Endothelial cell of umbilical vein (primary cell): Measurements from ENCODE around the gene FAM167B. TPM values are rescaled to one million over a fixed set of nuclear protein-coding genes. Genes with fewer than 3 reads are reported as not detected.

Experiments used
- BruUV-seq: library from RNA; stranded (reverse); fragments of 400-500 nt; replicated peaks from 2 replicates; lab custom pipeline; 2021; lab: Mats Ljungman, UMichigan
- CTCF ChIA-PET: fragments of 300-600, 350-600 bp; sonication (Branson Sonifier 250); formaldehyde crosslinking; loops from one replicate; lab custom pipeline; 2021; ENCODE audit warnings: antibody characterized with exemption, inconsistent platforms; lab: Charles Lee
- POLR2A ChIA-PET: fragments of 300-600, 350-600 bp; sonication (Branson Sonifier 250); formaldehyde crosslinking; loops from one replicate; lab custom pipeline; 2021; ENCODE audit warnings: antibody characterized with exemption, inconsistent platforms; lab: Charles Lee
- DNase-seq: peaks from one replicate; pipeline ENCODE4 v3.0.0-alpha.2; 2011; ENCODE audit warnings: low read depth, low spot score
- FAIRE-seq: peaks from 2 replicates; lab custom pipeline; 2011; peaks lifted over from hg19 to GRCh38; lab: Jason Lieb, UNC
- H2AFZ ChIP-seq: 2 replicates; pipeline ENCODE4 v1.6.0; 2012; ENCODE audit warnings: low read depth, low read length, control low read depth, inconsistent platforms
- H3K27ac ChIP-seq: 2 replicates; pipeline ENCODE4 v1.5.1; 2011; ENCODE audit warnings: low read depth, mild to moderate bottlenecking, control low read depth, low read length, moderate library complexity; ENCODE audit not compliant: insufficient read depth
- H3K27me3 ChIP-seq, 2 experiments: 2 replicates each; pipeline versions ENCODE4 v1.6.0 to v1.6.1; 2011; ENCODE audit warnings: low read length in 2 of 2, mixed read lengths in 1 of 2; ENCODE audit not compliant: control insufficient read depth in 2 of 2, insufficient read depth in 2 of 2
- H3K36me3 ChIP-seq, 2 experiments: 2 replicates in 1 of 2; 3 replicates in 1 of 2; pipeline ENCODE4 v1.5.1; 2011; ENCODE audit warnings: low read length in 2 of 2, mild to moderate bottlenecking in 1 of 2, moderate library complexity in 1 of 2; ENCODE audit not compliant: control insufficient read depth in 2 of 2, insufficient read depth in 2 of 2; ENCODE audit errors: extremely low read depth in 1 of 2
- H3K4me1 ChIP-seq: 3 replicates; pipeline ENCODE4 v1.5.1; 2011; ENCODE audit warnings: mild to moderate bottlenecking, low read length; ENCODE audit not compliant: control insufficient read depth, insufficient read depth; ENCODE audit errors: extremely low read depth
- H3K4me2 ChIP-seq: 2 replicates; pipeline ENCODE4 v1.6.1; 2011; ENCODE audit warnings: low read length, control low read depth, mixed read lengths; ENCODE audit not compliant: insufficient read depth
- H3K4me3 ChIP-seq, 3 experiments: fragments of 200-600 bp in 1 of 3; sonication (generic), shearing (Covaris generic) in 1 of 3; replicated peaks in 1 of 3; 2 replicates each; pipeline ENCODE4 v1.5.1; 2011 to 2016; ENCODE audit warnings: control low read depth in 3 of 3, low read length in 3 of 3, mild to moderate bottlenecking in 2 of 3, inconsistent platforms in 1 of 3, low read depth in 1 of 3, moderate library complexity in 1 of 3; ENCODE audit not compliant: insufficient read depth in 1 of 3
- H3K79me2 ChIP-seq: 2 replicates; pipeline ENCODE4 v1.6.0; 2012; ENCODE audit warnings: low read length, inconsistent platforms; ENCODE audit not compliant: control insufficient read depth, insufficient read depth
- H3K9ac ChIP-seq: replicated peaks from 2 replicates; pipeline ENCODE3; 2011; ENCODE audit warnings: low read length, control low read depth; ENCODE audit not compliant: insufficient read depth; ENCODE audit errors: extremely low read depth
- H3K9me1 ChIP-seq: replicated peaks from 3 replicates; pipeline ENCODE4 v1.6.0; 2011; ENCODE audit warnings: mild to moderate bottlenecking, low read length; ENCODE audit not compliant: control insufficient read depth, insufficient read depth; ENCODE audit errors: extremely low read depth
- H3K9me3 ChIP-seq: replicated peaks from 2 replicates; pipeline ENCODE4 v1.5.1; 2012; ENCODE audit warnings: low read length, inconsistent platforms; ENCODE audit not compliant: control insufficient read depth, insufficient read depth
- H4K20me1 ChIP-seq: replicated peaks from 2 replicates; pipeline ENCODE3; 2011; ENCODE audit warnings: mild to moderate bottlenecking, low read length; ENCODE audit not compliant: control insufficient read depth, insufficient read depth; ENCODE audit errors: extremely low read depth
- EZH2 ChIP-seq: IDR thresholded peaks from 2 replicates; pipeline ENCODE4 v1.6.1; 2012; ENCODE audit warnings: borderline replicate concordance, low read depth, mild to moderate bottlenecking, moderate library complexity, low read length, inconsistent platforms; ENCODE audit not compliant: severe bottlenecking
- FOS ChIP-seq: IDR thresholded peaks from 2 replicates; pipeline ENCODE4 v1.6.1; 2011; ENCODE audit warnings: mild to moderate bottlenecking, low read length, moderate library complexity, borderline replicate concordance; ENCODE audit not compliant: insufficient read depth
- GATA2 ChIP-seq: IDR thresholded peaks from 2 replicates; pipeline ENCODE4 v1.7.0; 2011; ENCODE audit warnings: low read depth, mild to moderate bottlenecking, moderate library complexity, mixed read lengths, low read length; ENCODE audit not compliant: insufficient read length, insufficient read depth
- JUN ChIP-seq: IDR thresholded peaks from 2 replicates; pipeline ENCODE4 v1.6.1; 2011; ENCODE audit warnings: borderline replicate concordance, low read depth; ENCODE audit not compliant: insufficient read length, insufficient read depth
- MYC ChIP-seq: IDR thresholded peaks from one replicate; pipeline ENCODE4 v1.6.1; 2011; ENCODE audit warnings: mild to moderate bottlenecking, low read depth, low read length
- POLR2A ChIP-seq: IDR thresholded peaks from 2 replicates; pipeline ENCODE4 v1.6.1; 2012; ENCODE audit warnings: low read depth, mild to moderate bottlenecking, control low read depth, low read length
- POLR2AphosphoS5 ChIP-seq: IDR thresholded peaks from 2 replicates; pipeline ENCODE4 v1.6.1; 2012; ENCODE audit warnings: low read depth, mild to moderate bottlenecking, control low read depth, low read length, moderate library complexity; ENCODE audit not compliant: insufficient read depth
- dilution Hi-C: fragments of 300-500 bp; cut with MboI; formaldehyde crosslinking; loops from one replicate; pipeline ENCODE4 v1.15.0; 2019; ENCODE audit warnings: low sequenced_read_pairs; ENCODE audit not compliant: extremely low pct_ligation_motif_present
- intact Hi-C: fragments of 100-400 bp; cut with micrococcal nuclease; formaldehyde crosslinking; loops from one replicate; pipeline ENCODE4 v1.10.0; 2022
- polyA plus RNA-seq, 4 experiments: library from polyadenylated mRNA; depleted of rRNA in 3 of 4; stranded (reverse) in 3 of 4; unstranded in 1 of 4; fragments of >200 nt; gene quantifications; 2 replicates each; pipeline versions ENCODE4 v1.2.1 to v1.2.3, GENCODE V29; 2011 to 2012; ENCODE audit warnings: missing spikeins in 1 of 4
- total RNA-seq: library from RNA; stranded (reverse); gene quantifications from 2 replicates; pipeline ENCODE4 v1.2.3, GENCODE V29; 2021
- TF ChIP-seq, protein P1 (sequence below): IDR thresholded peaks from 2 replicates; pipeline ENCODE4 v1.6.1; 2011; ENCODE audit not compliant: insufficient read depth, insufficient read length
- TF ChIP-seq, protein P2 (sequence below), 2 donors: IDR thresholded peaks; 1 replicate in 1 of 2; 2 replicates in 1 of 2; pipeline ENCODE4 v1.5.1; 2011; ENCODE audit warnings: low read length in 2 of 2, mild to moderate bottlenecking in 2 of 2, moderate library complexity in 2 of 2, control low read depth in 1 of 2, inconsistent platforms in 1 of 2, low read depth in 1 of 2; ENCODE audit not compliant: insufficient read depth in 1 of 2; ENCODE audit errors: extremely low read depth in 1 of 2

The FAM167B gene
- total and polyA plus RNA-seq, 2 donors (not counting 3 experiments of a cell fraction or from before 2014, with no cell fraction given): 2.1 to 5.6 TPM

DNA sequence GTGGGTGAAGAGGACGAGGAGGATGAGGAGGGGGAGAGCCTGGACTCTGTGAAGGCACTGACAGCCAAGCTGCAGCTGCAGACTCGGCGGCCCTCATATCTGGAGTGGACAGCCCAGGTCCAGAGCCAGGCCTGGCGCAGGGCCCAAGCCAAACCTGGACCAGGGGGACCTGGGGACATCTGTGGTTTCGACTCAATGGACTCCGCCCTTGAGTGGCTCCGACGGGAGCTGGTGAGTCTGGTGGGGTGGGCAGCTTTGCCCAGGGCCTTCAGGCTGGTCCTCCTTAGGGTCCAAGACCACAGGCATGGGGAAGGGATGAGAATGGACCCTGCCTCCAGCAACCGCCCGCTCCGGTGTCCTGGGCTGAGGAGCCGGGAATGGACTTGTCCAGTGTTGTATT lies 430 bp downstream of the FAM167B start:
- ChIA-PET POLR2A (interaction anchor here (2.9 kb wide), 1 partner anchor 88 kb away, joined by 16 read pairs; the partner anchor contains the start of gene MARCKSL1), CTCF (interaction anchor here (1.2 to 6.3 kb wide), 9 partner anchors 10 to 89 kb away, joined by 3 to 73 read pairs (median 24); partner anchors contain the start of genes HDAC1 and MARCKSL1)
- no peak overlapping the region for H3K9ac ChIP-seq
- dilution Hi-C loops: no loop called here
- peak overlapping the region; percentile 45 for H2AFZ ChIP-seq
- intact Hi-C loops: no loop called here
- H3K9me3 ChIP-seq: no peaks in the 10 kb centered on the region
- peak overlapping the region; percentile 60 for H3K27ac ChIP-seq
- H3K4me3 ChIP-seq: no peak overlapping the region
- DNase-seq (no peak), FAIRE-seq (no peak)
- no peaks in the 10 kb centered on the region for H4K20me1 ChIP-seq
- peaks cover 50% of the 10 kb centered on the region for H3K4me1 ChIP-seq
- no TSS peak for BruUV-seq
- no peaks in the 10 kb centered on the region for H3K9me1 ChIP-seq
- H3K27me3 ChIP-seq: no peaks in the 10 kb centered on the region
- TF ChIP-seq POLR2A (no peak), GATA2 (no peak), JUN (no peak), EZH2 (no peak), POLR2AphosphoS5 (no peak), MYC (no peak), FOS (no peak)
- TF ChIP-seq, protein P1, sequence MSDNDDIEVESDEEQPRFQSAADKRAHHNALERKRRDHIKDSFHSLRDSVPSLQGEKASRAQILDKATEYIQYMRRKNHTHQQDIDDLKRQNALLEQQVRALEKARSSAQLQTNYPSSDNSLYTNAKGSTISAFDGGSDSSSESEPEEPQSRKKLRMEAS: no peak
- TF ChIP-seq, protein P2, sequence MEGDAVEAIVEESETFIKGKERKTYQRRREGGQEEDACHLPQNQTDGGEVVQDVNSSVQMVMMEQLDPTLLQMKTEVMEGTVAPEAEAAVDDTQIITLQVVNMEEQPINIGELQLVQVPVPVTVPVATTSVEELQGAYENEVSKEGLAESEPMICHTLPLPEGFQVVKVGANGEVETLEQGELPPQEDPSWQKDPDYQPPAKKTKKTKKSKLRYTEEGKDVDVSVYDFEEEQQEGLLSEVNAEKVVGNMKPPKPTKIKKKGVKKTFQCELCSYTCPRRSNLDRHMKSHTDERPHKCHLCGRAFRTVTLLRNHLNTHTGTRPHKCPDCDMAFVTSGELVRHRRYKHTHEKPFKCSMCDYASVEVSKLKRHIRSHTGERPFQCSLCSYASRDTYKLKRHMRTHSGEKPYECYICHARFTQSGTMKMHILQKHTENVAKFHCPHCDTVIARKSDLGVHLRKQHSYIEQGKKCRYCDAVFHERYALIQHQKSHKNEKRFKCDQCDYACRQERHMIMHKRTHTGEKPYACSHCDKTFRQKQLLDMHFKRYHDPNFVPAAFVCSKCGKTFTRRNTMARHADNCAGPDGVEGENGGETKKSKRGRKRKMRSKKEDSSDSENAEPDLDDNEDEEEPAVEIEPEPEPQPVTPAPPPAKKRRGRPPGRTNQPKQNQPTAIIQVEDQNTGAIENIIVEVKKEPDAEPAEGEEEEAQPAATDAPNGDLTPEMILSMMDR (IDR thresholded peaks at IDR 0.05; ENCODE audit: extremely low read depth in 1 of 2, insufficient read depth in 1 of 2, low read depth in 1 of 2, low read length in 2 of 2): no peak
- H3K79me2 ChIP-seq: no peaks in the 10 kb centered on the region
- H3K36me3 ChIP-seq: no peaks in the 10 kb centered on the region
- no peak overlapping the region for H3K4me2 ChIP-seq
